Stimulated activated naive CD4-positive, alpha-beta T cell (primary cell): ENCODE data around the gene KCNAB2.
"Not testable (repeated sequence)": the region's sequence is repeated elsewhere in the genome, so short reads cannot be mapped to it uniquely, and the experiment has no call there.

Experiments used
- DNase-seq, 6 experiments: peaks; one replicate each; lab custom pipeline; 2025; lab: John Stamatoyannopoulos, UW

Gene KCNAB2

DNA sequence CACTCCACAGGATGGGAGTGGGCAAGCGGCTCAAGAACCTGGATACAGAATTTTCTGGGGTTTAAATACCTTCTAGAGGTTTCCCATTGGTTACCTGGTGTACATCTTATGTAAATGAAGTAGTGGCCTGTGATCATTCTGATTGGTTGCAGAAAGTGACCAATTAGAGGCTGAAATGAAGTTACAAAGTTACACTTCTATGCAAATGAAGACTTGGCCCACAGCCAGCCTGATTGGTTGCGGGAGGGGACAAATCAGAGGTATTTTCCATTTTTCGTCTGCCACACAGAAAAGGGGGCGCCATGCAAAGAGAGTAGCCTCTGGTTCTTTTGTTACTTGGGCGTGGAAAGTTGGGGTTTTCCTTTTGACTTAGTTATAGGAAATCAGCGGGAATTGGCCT is 8.9 kb downstream of the KCNAB2 start:
- DNase-seq, result no peak

DNA sequence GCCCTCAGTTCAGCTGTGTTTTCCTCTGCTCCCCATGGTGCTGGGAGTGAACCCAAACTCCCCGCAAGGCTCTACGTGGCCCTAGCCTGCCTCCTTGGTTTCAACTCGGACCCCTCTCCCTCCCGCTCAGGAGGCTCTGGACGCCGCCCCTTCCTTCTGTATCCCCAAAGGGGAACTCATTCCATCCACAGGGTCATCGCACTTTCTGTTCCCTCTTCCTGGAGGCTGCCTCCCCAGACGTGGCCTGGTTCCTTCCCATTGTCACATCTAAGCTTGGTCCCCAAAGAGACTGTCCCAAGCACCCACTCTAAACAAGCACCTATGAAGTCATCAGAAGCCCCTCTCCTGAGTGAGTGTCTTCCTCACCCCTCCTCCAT is 10.9 kb downstream of the KCNAB2 start:
- no peak for DNase-seq

DNA sequence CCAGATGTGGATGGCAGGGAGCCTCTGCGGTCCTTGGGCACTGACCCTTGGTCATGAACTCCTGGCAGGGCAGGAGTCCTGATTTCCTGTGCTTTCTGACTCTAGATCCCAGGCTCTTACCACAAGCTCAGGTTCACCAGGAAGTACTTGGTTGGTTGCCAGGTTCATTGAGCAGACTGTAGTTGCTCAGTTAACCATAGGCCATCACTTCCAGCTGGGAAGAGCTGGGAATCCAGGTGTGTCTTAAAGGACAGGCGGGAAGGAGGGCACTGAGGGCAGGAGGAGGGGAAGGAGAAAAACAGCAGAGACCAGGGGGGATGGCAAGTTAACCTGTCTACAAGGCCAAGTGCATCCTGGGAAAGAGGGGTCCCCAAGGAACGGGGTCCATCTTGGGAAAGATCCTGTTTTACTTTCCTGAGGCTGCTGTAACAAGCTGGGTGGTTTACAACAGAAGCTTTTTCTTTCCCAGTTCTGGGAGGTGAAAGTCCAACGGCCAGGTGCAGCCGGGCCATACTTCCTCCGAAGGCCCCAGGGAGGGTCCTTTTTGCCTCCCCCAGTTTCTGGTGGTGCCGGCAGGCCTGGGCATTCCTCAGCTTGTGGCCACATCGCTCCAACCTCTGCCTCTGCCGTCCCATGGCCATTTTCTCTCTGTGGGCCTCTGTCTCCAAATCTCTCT is 11.6 kb downstream of the KCNAB2 start:
- no peak for DNase-seq

DNA sequence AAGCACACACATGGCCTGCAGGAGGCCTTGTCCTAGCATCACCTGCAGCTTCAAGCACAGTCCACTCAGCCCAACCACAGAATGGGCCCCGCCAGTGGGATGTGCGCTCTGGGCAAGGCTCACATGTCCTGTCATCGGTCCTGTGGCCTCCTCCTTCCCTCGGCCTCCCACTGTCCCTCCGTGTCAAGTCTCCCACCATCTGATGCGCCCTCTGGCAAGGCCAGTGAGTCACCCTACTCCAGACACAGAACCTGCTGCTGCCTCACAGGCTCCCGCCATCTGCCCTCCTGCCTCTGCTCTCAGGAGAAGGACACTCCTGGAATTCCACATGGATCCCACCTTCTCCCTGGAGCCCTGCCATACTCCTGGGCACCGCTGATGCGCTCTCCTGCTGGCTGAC is 14.2 kb downstream of the KCNAB2 start:
- no peak for DNase-seq

DNA sequence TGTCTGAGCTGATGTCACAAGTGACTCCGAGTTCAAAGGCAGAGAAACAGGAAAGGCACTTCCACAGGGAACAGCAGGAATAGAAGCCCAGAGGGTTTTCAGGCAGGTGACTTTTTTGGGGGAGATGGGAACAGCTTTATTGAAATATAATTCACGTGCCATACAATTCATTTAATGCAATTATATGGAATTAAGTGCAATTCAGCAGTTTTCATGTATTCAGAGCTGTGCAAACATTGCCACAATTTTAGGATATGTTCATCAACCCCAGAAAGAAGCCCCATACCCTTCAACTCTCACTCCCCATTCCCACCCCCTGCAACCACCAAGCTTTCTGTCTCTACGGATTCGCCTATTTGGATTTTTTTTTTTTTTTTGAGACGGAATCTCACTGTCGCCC is 17.0 kb downstream of the KCNAB2 start:
- DNase-seq, result no peak

DNA sequence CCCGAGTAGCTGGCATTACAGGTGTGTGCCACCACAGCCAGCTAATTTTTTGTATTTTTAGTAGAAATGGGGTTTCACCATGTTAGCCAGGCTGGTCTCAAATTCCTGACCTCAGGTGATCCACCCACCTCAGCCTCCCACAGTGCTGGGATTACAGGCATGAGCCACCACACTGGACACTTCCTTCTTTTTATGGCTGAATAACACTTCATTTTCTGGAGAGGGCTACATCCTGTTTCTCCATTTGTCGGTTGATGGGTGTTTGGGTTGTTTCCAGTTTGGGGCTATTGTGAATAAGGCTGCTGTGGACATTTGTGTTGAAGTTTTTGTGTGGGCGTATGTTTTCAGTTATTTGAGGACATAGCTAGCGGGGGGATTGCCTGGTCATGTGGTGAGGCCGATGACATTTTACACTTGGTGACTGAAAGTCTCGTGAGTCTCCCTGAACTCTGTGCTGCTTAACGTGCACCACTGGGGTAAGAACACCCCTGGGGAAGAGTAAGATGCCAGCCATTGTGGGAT is 17.9 kb downstream of the KCNAB2 start:
- not testable (repeated sequence) for DNase-seq

DNA sequence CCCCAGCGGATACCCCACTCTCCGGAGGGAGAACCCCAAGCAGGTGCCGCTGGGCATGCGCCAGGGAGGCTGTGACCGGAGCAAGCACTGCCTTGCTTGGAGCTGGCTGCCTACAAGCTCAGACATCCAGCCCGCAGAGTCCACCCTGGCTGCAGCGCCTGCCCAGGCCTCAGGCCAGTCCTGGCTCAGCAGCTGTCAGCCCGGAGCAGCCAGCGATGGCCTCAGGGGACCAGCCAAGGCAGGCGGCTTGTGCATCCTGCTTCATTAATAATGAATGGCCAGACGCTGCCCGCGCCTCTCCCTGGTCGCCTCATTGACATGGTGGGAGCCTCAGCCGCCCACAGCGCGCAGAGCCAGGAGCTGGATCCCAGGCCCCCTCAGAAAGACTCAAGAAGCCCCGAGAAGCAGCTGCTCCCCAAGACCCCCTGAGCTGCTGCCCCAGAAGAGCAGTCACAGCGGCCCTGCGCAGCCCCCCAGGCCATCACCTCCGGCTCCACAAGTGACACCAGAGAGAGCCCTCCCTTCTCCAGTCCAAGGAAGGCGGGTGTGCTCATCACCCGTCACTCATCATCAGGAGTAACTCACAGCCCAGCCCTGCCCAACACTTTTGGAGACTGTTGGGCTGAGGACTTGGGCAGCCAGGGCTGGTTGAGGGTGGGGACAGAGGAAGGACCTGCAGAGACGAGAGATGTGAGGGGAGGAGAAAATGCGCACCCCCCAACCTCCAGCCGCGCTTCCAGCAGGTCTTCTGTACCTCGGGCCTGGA is 19.6 kb downstream of the KCNAB2 start:
- no peak for DNase-seq

DNA sequence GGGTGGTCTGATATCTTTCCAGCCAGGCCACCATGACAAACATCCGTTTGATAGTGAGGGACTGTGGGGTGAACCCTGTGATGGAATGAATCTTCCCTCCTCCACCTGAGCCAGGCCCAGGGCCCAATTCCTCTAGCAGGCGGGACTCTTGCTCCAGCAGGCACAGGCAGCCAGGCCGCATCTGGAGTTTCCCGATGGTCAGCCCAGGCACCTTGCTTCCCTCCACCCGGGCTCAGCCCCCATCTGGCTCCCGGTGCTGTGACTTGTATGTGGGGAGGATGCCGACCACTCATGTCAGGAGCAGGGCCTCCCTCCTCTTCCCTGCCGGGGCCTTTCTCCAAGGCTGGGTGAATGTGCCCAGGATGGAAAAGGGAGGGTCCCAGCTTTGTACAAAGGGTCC is 21.0 kb downstream of the KCNAB2 start:
- no peak for DNase-seq

DNA sequence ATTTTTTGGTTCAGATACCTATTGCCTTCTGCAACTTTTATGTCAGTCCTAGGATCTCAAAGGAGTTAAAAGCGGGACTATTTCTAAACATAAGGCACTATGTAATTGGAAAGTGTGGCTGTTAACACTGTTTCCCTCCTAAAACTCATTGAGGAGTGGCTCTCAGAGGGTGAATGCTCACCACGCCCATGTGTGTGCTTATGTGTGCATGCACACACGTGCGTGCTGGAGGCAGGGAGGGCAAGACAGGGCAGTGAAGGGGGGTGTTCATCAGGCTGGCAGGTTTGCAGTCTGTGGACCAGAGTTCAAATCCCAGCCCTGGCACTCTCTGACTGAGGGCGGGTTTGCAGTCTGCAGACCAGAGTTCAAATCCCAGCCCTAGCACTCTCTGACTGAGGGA is 22.4 kb downstream of the KCNAB2 start:
- DNase-seq, result no peak

DNA sequence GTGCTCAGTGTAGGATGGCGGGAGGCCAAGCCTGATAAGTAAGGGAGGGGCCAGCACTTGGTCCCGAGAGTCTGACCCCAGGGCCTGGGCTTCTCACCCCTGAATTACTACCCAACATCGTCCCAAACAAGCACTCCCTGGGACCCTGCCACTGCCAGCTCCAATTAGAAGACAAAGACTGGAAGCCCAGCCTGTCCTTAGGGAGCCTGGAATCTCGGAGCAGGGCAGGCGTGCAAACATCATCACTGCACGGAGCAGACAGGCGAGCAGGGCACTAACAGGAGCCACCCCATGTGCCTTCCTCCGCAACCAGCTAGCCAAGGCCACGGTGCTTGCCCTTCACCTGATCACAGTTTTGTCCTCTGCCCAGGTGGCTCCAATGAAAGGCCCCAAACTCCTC is 23.2 kb downstream of the KCNAB2 start:
- no peak for DNase-seq

DNA sequence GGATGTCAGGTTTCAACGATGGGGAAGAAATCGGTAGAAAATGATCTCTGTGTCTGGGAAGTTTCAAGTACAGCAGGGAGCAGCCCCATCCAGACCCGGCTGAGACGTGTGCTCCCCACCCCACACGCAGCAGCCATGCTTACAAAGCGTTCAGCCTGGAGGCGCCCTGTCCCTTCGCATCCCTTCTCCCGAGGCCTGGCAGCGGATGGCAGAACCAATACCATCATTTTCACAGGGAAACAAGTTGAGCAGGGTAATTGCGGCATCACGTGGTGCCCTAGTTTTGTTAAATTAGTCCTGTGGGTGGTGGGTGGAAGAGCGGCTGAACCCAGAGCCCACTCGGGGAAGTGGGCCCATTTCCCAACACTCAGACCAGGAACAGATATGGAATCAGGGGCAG is 23.9 kb downstream of the KCNAB2 start:
- no peak for DNase-seq

DNA sequence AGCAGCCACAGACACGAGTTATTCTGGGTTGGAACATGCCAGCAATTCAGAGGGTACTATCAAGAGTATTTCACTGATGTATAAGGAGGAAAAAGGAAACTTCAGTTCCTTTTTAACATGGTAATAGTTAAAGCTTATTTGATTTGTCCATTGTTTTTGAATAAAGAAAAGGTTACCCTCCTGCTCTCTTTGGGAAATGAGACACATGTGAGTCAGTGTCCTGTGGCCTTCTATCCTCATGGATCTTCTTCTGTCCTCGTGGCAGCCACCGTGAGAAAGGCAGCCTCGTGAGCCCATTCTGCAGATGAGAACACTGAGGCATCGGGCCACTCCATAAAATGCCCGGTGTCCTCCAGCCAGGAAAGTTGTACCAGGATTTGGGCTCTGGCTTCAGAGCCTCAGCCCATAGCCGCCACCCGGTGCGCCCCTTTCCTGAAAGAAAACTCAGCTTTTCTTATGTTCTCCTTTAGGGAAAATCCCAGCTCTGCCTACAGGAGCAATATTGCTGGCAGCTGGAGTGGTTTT is 24.8 kb downstream of the KCNAB2 start:
- DNase-seq, result no peak

DNA sequence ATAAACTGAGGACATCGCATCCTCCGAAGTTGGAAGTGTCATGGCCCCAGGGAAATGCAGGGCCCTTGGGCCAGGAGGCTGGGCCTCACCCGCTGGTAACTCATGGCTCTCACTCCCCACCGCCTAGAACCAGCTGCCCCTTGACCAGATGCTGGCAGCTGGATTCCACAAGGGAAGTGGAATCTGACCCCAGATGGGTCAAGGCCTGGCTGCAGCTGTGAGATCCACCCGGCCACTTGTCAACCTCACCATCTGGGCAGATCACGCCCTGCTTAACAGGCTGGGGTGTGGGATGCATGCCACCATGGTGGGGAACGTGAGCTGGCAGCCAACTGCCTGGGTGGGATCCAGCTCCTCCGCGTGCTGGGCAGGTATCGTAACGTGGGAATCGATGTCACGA is 25.5 kb downstream of the KCNAB2 start:
- no peak for DNase-seq

DNA sequence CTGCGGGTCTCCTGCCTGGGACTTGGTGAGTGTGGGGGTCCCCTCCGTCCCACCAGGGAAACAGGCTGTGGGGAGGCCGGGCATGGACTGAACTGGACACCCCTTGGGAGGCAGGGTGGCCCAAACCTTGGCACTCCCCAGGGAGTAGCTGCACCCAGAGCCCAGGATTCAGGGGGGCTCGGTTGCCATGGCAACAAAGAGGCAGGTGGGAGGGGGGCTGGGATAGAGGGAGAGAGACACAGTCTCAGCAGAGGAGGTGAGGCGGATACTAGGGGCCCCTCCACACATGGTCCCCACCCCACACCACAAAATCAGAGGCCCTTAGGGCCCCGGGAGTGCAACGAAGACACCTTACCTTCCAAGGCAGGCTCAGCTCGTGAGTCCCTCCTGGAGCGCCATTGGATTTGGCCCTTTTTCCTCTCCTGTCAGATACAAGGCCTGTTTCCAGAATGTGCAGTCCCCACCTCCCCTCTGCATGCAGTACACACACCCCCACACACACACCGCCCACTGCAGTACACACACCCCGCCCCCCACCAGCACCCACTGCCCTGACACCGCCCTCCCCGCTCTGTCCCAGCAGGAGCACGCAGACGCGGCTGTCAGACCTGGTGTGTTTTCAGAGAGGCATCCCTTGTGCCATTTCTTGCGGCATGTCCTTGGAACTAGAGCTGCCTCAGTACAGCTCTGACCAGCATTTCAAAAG is 27.2 kb downstream of the KCNAB2 start:
- no peak for DNase-seq

DNA sequence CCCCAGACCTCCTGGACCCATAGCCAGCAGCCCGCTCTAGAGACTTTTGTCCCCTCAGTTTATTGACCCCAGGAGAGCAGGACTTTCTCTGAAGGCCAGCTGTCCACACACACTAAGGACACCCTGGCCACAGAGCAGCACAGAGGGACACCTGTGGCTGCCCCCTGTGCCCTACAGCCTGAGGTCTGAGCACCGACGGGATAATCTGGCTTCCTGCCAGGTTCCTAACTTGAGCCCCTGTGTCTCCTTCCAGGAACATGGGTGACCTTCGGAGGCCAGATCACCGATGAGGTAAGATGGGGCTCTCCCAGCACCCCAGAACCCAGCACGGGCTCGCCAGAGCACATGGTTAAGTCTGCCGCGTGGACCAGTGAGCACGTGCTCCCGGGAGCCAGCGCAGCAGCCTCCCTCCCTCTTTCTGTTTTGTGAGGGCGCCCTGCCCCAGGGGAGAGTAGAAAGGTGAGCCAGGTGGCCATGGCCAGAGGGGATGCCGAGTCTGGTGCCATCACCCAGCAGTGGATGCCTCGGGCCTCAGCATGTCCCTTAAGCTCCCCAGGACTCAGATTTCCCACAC is 27.9 kb downstream of the KCNAB2 start:
- no peak for DNase-seq

DNA sequence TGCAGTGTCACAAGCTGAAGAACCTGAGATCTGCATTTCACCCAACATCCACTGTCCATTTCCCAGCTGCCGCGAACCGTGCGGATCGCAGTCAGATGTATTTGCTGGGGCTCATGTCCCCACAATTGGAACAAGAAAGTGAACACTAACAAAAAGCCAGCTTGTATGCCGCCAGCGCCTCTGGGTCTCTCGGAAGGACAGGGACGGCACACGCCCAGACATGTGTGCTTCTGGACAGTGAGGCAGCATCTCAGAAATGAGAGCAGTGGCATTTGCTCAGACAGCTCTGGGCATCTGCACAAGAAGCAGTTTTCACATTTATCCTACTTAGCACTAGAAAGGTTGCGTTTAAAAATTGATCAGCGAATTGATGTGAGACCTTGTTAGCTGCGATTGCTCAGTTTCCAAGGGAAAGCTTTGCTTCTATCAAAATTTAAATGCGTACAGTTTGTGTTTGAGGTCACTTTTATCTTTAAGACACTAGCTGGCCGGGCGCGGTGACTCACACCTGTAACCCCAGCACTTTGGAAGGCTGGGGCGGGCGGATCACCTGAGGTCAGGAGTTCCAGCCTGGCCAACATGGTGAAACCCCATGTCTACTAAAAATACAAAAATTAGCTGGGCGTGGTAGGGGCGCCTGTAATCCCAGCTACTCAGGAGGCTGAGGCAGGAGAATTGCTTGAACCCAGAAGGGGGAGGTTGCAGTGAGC is 28.7 kb downstream of the KCNAB2 start:
- DNase-seq, result no peak

DNA sequence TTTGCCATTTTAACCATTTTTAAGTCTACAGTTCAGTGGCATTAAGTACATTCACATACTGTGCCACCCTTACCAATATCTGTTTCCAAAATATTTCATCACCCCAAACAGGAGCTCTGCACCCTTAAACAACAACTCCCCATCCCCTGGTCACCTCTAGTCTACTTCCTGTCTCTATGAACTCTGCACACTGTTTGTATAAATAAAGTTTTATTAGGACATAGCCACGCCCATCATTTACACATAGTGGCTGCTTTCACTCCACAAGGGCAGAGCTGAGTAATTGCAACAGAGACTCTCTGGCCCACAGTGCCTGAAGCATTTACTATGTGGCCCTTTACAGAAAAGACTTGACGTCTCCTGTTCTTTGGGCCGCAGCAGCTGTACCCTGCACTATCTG is 30.1 kb downstream of the KCNAB2 start:
- no peak for DNase-seq

DNA sequence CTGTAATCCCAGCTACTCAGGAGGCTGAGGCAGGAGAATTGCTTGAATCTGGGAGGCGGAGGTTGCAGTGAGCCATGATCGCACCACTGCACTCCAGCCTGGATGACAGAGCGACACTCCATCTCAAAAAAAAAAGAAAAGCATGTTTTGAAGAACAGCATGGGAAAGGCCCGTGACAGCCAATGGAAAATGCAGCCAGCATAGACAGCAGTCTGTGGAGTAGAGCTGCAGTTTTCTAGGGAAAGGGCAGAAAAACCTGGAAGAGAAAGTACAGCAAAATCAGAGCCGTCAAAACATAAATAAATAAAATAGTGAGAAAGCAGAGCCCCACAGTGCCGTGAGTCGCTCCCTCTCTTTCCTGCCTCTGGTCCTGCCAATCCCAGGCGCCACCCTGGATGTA is 31.4 kb downstream of the KCNAB2 start:
- not testable (repeated sequence) for DNase-seq

DNA sequence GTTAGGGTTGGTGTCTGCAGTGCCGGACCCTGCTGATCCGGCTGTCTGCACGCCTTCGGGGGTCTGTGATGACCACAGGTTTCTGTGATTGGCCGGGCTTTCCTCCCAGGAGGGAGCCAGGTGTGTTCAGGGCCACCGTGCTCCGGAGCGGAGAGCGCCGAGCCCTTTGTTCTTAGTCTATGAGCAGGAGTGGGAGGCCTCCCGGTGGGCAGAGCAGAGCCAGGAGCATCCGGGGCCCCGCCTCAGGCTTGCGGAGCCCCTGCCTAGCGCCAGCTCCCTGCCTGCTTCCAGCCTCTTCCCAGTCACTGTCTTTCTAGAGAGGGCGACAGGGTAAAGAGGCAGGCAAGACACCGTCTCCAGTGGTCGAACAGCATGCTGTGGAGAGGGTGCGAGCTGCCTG is 31.8 kb downstream of the KCNAB2 start:
- DNase-seq, result no peak

DNA sequence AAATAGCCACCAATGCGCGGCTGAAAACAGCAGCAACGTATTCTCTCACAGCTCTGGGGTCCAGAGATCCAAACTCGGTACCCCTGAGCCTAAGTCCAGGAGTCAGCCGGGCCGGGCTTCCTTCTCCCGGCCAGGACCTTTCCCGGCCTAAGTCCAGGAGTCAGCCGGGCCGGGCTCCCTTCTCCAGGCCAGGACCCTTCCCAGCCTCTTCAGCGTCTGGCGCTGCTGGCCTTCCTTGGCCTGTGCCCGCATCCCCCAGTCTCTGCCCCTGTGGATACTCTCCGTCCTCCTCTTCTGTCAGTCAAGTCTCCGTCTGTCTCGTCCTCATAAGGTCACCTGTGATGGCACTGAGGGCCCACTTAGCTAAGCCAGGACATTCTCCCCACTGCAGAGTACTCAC is 32.2 kb downstream of the KCNAB2 start:
- no peak for DNase-seq

DNA sequence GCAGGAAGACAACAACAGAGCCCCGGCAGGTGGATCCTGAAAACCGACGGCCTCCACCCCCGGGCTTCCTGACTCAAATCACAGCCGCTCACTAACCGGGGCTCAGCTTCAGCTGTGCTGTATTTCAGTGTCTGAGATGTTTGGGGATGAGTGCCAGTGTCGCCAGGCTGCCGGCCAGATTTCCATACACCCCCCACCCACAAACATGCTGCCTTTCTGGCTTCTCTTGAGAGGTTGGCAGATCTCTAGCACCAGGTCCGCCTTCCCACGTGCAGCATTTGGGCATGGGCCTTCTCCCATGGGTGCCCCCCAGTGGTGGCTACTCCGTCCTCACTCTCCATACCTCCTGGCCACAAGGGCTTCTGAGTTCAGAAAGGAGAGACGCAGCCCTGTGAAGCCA is 34.8 kb downstream of the KCNAB2 start:
- no peak for DNase-seq

DNA sequence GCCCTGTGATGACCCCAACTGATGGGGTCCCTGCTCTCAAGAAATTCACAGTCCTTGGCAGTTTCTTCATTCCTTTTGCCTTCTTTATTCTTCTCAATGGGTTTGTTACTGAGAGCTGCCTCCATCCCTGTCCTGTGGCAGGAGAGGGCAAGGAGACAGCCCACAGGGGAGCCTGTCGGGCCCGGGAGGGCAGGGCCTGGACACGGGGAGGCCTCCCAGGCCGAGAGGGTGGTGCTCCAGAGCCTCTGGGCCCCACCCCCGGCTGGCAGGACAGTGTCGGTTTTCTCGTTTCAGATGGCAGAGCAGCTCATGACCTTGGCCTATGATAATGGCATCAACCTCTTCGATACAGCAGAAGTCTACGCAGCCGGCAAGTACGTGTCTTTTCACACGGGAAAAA is 36.2 kb downstream of the KCNAB2 start:
- DNase-seq, result no peak
